SIG-M5 treated with dmso at 0.1 percent for 504 hours (cell line): ENCODE results near the gene LPIN1.
"Not testable (repeated sequence)": the region's sequence is repeated elsewhere in the genome, so short reads cannot be mapped to it uniquely, and the experiment has no call there.

ENCODE experiments used
- DNase-seq: peaks from one replicate; lab custom pipeline; 2025; ENCODE audit not compliant: unreplicated experiment; lab: John Stamatoyannopoulos, UW

The LPIN1 gene

GRCh38 chr2:11829324-11829946 lies 83.0 kb downstream of the LPIN1 start:
- DNase-seq, result peak; percentile 69

GRCh38 chr2:11829947-11830707 lies 83.7 kb downstream of the LPIN1 start:
- peak; percentile 99 for DNase-seq

- no peak for DNase-seq
Observed at GRCh38 chr2:11830708-11831301, 84.4 kb downstream of the LPIN1 start.

GRCh38 chr2:11831415-11831814 lies 85.0 kb downstream of the LPIN1 start:
- no peak for DNase-seq

- no peak for DNase-seq
Observed at GRCh38 chr2:11832531-11832930, 86.1 kb downstream of the LPIN1 start.

- no peak for DNase-seq
Observed at GRCh38 chr2:11833601-11834000, 87.2 kb downstream of the LPIN1 start.

- peak; percentile 23 for DNase-seq
Observed at GRCh38 chr2:11835403-11835802, 89.0 kb downstream of the LPIN1 start.

- DNase-seq, result no peak
Observed at GRCh38 chr2:11836647-11837219, 90.3 kb downstream of the LPIN1 start.

- DNase-seq, result no peak
Observed at GRCh38 chr2:11837875-11838734, 91.7 kb downstream of the LPIN1 start.

GRCh38 chr2:11839916-11840315 lies 93.5 kb downstream of the LPIN1 start:
- no peak for DNase-seq

GRCh38 chr2:11842336-11842735 lies 95.9 kb downstream of the LPIN1 start:
- no peak for DNase-seq

- not testable (repeated sequence) for DNase-seq
Observed at GRCh38 chr2:11844798-11845197, 98.4 kb downstream of the LPIN1 start.

GRCh38 chr2:11847935-11848334 lies 101.5 kb downstream of the LPIN1 start:
- not testable (repeated sequence) for DNase-seq

GRCh38 chr2:11850082-11850481 lies 103.7 kb downstream of the LPIN1 start:
- DNase-seq, result no peak

GRCh38 chr2:11852526-11853196 lies 106.2 kb downstream of the LPIN1 start:
- peak; percentile 23 for DNase-seq

GRCh38 chr2:11853197-11853588 lies 106.8 kb downstream of the LPIN1 start:
- DNase-seq, result no peak

GRCh38 chr2:11855064-11855760 lies 108.8 kb downstream of the LPIN1 start:
- DNase-seq, result no peak

GRCh38 chr2:11856095-11856494 lies 109.7 kb downstream of the LPIN1 start:
- DNase-seq, result no peak

- DNase-seq, result peak; percentile 48
Observed at GRCh38 chr2:11858883-11859282, 112.5 kb downstream of the LPIN1 start.

- not testable (repeated sequence) for DNase-seq
Observed at GRCh38 chr2:11859975-11860374, 113.5 kb downstream of the LPIN1 start.
